GM12875 (cell line): ENCODE results near the gene SENP8.
"Not testable (repeated sequence)": the region's sequence is repeated elsewhere in the genome, so short reads cannot be mapped to it uniquely, and the experiment has no call there.

Experiments
- H3K4me3 ChIP-seq: one replicate; pipeline ENCODE4 v1.5.1; 2011; ENCODE audit warnings: low read depth, low read length, control low read depth
- TF ChIP-seq, protein P1 (sequence below): IDR thresholded peaks from 2 replicates; pipeline ENCODE4 v1.5.1; 2011; ENCODE audit warnings: low read depth, mild to moderate bottlenecking, control low read depth, inconsistent platforms, low read length, moderate library complexity, borderline replicate concordance; ENCODE audit not compliant: insufficient read depth

Gene SENP8

GRCh38 chr15:72170691-72171090 lies 52.5 kb downstream of the SENP8 start:
- TF ChIP-seq, protein P1, sequence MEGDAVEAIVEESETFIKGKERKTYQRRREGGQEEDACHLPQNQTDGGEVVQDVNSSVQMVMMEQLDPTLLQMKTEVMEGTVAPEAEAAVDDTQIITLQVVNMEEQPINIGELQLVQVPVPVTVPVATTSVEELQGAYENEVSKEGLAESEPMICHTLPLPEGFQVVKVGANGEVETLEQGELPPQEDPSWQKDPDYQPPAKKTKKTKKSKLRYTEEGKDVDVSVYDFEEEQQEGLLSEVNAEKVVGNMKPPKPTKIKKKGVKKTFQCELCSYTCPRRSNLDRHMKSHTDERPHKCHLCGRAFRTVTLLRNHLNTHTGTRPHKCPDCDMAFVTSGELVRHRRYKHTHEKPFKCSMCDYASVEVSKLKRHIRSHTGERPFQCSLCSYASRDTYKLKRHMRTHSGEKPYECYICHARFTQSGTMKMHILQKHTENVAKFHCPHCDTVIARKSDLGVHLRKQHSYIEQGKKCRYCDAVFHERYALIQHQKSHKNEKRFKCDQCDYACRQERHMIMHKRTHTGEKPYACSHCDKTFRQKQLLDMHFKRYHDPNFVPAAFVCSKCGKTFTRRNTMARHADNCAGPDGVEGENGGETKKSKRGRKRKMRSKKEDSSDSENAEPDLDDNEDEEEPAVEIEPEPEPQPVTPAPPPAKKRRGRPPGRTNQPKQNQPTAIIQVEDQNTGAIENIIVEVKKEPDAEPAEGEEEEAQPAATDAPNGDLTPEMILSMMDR, result no peak
- H3K4me3 ChIP-seq, result no peak overlapping the region

DNA sequence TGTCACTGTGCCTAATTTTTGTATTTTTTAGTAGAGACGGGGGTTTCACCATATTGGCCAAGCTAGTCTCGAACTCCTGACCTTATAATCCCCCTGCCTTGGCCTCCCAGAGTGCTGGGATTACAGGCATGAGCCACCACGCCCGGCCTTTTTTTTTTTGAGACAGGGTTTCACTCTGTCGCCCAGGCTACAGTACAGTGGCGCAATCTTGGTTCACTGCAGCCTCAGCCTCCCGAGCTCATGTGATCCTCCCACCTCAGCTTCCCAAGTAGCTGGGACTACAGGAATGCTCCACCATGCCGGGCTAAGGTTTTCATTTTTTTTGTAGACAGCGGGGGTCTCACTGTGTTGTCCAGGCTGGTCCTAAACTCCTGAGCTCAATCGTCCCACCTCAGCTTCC lies 53.8 kb downstream of the SENP8 start:
- H3K4me3 ChIP-seq, result not testable (repeated sequence)

- TF ChIP-seq, protein P1, result no peak
- no peak overlapping the region for H3K4me3 ChIP-seq
Measured at GRCh38 chr15:72172796-72173195, 54.6 kb downstream of the SENP8 start.

DNA sequence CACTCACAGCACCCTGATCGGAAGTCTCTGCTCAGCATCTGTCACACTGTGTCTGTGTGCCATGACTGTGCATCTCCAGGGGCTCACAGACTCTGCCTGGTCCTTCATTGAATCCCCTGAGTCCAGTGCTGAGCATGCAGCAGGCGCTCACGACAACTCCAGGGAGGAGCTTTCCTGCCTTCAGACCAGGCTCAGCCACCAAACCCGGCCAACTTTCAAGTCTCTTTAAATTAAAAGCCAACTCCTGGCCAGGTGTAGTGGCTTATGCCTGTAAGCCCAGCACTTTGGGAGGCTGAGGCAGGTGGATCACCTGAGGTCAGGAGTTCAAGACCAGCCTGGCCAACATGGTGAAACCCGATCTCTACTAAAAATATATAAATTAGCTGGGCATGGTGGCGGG lies 55.2 kb downstream of the SENP8 start:
- TF ChIP-seq, protein P1, result no peak
- H3K4me3 ChIP-seq, result no peak overlapping the region

- no peak overlapping the region for H3K4me3 ChIP-seq
- TF ChIP-seq, protein P1, result no peak
Measured at GRCh38 chr15:72173864-72174550, 55.8 kb downstream of the SENP8 start.

DNA sequence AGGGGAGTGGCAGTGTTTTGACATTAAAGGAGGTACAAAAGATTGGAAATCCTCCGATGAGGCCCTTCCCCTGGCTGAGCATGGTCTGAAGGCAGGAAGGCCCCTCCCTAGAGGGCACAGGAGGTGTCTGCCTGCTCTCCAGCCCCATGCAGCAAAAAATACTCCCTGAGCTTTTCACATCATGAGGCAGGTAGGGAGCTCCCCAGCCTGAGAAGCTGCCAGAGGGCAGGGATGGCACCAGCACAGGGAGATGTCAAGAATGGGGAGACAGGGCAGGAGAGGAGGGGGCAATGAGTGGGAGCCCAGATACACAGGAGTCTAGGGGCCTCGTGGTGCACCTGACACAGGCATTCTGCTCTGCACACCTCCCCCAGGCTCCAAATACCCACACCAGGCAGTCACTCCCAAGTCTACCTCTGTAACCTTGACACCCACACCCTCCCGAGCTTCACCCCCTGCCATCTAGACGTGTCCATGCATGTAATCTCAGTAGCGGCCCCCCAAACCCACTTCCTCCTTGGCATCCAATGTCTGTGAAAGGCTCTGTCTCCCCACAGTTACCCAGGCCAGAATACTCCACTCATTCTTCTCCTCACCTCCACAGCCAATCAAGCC lies 56.5 kb downstream of the SENP8 start:
- no peak overlapping the region for H3K4me3 ChIP-seq
- TF ChIP-seq, protein P1, result no peak

DNA sequence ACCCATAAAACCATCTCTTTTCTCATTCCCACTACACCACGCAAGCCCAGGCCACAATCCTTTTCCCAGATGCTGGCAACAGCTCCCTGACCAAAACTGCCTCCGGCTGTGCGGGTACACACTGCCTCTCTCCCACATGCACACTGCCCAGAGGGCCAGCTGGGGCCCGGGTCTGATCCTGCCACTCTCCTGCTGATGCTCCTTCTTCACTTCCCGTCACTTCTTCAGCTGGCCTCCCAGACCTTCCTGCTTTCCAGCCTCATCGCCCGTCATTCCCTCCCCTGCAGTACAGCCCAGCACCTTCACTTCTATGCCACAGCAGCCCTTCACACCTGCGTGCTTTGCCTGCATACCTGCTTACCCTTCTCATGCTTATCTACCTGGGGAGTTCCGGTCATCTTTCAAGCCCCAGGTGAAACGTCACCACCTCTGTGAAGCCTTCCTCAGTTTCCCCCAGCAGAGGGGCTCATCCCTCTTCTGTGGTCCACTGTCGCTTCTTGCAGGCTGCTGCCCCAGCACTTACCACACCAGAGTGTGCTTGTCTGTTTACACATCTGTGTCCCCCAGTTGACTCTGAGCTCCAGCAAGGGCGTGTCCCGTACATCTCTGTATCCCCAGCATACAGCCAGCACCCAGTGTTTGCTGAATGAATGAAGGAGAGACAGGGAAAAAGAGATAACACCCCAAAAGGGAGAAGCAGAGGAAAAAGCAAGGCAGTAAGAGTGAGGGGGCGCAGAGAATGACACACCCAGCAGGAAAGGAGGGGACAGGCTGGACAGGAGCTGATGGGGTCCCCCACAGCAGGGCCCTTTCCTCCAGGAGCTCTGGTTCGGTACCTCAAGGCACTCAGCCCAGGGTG lies 57.2 kb downstream of the SENP8 start:
- TF ChIP-seq, protein P1, result no peak
- H3K4me3 ChIP-seq, result no peak overlapping the region
